ENCODE measurements around the gene CALHM5.
"Not testable (repeated sequence)": the region's sequence is repeated elsewhere in the genome, so short reads cannot be mapped to it uniquely, and the experiment has no call there.

Gene CALHM5, protein sequence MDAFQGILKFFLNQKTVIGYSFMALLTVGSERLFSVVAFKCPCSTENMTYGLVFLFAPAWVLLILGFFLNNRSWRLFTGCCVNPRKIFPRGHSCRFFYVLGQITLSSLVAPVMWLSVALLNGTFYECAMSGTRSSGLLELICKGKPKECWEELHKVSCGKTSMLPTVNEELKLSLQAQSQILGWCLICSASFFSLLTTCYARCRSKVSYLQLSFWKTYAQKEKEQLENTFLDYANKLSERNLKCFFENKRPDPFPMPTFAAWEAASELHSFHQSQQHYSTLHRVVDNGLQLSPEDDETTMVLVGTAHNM

DNA sequence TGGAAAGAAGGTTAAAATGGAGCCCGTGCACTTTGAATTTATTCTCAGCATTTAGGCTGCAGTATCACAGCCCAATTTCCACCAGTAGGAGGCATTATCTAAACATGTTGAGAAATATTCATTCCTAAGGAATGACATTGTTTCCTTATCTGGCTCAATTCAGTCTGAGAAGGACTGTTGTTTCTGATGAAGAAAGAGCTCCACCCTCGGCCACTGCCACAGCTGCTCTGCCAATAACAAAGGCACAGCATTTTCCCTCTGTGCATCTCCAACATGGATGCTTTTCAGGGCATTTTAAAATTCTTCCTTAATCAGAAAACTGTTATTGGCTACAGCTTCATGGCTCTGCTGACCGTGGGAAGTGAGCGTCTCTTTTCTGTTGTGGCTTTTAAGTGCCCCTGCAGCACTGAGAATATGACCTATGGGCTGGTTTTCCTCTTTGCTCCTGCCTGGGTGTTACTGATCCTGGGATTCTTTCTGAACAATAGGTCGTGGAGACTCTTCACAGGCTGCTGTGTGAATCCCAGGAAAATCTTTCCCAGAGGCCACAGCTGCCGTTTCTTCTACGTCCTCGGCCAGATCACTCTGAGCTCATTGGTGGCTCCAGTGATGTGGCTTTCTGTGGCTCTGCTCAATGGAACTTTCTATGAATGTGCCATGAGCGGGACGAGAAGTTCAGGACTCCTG is at the start of gene CALHM5:
CALHM5 (plus strand) TSS at position 216 of the 687 bp plus-strand sequence; CDS start at position 274, 58 bp downstream.
- DNase-seq = no peak

DNA sequence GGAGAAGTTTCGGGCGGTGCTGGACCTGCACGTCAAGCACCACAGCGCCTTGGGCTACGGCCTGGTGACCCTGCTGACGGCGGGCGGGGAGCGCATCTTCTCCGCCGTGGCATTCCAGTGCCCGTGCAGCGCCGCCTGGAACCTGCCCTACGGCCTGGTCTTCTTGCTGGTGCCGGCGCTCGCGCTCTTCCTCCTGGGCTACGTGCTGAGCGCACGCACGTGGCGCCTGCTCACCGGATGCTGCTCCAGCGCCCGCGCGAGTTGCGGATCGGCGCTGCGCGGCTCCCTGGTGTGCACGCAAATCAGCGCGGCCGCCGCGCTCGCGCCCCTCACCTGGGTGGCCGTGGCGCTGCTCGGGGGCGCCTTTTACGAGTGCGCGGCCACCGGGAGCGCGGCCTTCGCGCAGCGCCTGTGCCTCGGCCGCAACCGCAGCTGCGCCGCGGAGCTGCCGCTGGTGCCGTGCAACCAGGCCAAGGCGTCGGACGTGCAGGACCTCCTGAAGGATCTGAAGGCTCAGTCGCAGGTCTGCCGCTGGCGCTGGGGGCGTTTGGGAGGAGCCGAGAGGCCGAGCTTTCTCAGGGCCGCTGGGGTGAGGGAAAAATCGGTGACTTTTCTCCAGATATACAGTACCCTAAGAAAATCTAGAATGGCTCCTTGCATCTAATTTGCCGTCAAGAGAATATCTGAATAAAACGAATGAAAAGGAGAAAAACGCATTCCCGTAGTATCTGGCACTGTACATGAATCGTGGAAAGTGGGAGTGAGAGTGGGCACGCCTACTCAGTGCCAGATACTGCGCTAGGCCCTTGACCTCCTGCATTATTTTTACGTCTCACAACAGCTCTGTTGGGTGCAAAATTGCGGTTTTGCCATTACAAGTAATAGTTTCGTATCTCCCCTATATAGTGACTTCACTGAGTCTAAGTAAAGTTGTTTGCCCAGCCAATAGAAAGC is 49.2 kb upstream of the CALHM5 start:
- peak; percentile 41 to 53 for DNase-seq

DNA sequence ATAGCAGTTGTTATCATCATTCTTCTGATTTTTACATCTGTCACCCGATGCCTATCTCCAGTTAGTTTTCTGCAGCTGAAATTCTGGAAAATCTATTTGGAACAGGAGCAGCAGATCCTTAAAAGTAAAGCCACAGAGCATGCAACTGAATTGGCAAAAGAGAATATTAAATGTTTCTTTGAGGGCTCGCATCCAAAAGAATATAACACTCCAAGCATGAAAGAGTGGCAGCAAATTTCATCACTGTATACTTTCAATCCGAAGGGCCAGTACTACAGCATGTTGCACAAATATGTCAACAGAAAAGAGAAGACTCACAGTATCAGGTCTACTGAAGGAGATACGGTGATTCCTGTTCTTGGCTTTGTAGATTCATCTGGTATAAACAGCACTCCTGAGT is 48.1 kb upstream of the CALHM5 start:
- DNase-seq = no peak

DNA sequence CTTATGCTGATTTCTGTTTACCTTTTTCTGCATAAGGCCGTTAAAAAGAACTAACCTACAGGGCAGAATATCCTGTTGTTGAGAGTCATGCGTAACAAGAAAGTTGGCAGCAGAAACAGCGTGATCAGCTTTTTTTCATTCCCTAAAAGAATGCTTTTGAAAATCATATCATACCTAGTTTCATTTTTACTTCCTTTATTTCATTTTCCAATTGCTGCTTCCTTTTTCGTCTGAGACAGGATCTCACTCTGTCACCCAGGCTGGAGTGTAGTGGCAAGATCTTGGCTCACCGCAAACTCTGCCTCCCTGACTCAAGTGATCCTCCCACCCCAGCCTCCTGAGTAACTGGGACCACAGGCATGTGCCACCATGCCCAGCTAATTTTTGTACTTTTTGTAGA is 46.2 kb upstream of the CALHM5 start:
- no peak for DNase-seq

DNA sequence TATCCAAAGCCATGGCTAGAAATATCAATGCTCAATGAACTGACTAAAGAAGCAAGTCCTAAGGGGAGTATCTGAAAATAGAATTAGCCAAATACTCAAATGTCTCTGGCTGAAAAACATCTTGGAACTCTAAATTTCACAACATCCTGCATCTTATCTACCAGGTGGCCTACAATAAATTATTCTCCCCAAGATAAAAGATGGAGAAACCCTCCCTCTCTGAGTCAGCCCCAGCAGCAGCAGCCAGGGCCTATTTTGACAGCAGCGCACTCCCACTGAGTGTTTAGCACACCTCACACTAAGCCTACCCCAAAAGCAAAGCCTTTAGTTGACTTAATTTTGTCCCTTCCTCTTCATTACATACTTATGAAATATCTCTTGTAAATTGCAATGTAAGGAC is 44.3 kb upstream of the CALHM5 start:
- no peak for DNase-seq

DNA sequence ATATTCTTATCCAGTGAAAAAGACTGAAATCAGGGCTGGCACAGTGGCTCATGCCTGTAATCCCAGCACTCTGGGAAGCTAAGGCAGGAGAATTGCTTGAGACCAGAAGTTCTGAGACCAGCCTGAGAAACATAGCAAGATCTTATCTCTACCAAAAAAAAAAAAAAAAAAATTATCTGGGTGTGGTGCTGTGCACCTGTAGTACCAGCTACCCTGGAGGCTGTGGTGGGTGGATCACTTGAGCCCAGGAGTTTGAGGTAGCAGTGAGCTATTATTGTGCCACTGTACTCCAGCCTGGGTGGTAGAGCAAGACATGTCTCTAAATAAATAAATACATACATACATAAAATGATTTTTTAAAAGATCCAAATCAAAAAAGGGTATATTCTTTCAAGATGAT is 43.9 kb upstream of the CALHM5 start:
- no peak for DNase-seq

DNA sequence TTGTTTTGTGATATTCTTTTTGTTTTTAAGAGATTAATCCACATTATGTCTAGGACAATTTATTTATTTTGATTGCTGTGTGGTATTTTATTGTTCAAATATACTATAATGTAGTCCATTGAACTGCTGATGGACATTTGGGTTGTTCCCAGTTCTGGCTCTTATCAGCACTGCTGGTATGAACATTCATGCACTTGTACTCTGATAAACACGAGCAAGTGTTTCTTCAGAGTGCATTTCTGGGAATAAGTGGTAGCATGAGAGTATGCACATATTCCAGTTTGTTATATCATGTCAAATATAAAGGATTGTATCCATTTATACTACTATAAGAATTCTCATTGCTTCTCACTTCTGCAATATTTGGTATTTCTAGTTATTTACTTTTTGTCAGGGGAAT is 43.1 kb upstream of the CALHM5 start:
- DNase-seq = no peak

DNA sequence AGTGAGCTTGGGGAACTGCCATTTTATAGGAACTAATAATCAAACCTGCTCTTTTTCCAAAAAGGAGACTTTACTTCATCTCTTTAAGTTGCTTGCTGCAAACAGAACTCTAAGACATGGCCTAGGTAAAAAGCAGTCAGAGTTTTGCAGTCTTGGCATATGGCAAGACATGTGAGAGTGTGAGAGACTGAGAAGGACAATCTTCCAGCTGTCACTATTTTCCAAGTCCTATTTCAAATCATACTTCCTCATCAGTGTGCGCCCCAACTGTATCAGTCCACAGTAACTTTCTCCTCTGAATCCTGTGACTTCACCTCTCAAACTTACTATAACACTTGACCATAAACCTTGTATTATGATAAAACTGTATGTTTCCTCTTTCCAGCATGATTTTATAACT is 39.9 kb upstream of the CALHM5 start:
- DNase-seq = no peak

DNA sequence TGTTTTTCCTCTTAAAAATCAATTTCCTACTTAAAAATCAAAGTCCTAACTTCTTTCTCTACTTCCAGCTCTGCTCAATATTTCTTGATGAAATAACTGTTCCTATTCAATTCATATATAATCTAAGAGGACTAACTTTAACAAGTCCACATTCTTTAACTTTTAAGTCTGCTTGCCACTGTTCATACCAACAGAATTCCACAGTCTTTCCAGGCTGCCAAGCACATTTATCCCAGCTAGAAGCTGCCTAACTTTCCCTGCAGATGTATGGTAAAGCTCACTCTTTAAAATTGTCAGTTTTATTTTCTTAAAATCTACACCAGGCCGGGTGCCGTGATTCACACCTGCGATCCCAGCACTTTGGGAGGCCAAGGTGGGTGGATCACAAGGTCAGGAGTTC is 38.7 kb upstream of the CALHM5 start:
- no peak for DNase-seq

DNA sequence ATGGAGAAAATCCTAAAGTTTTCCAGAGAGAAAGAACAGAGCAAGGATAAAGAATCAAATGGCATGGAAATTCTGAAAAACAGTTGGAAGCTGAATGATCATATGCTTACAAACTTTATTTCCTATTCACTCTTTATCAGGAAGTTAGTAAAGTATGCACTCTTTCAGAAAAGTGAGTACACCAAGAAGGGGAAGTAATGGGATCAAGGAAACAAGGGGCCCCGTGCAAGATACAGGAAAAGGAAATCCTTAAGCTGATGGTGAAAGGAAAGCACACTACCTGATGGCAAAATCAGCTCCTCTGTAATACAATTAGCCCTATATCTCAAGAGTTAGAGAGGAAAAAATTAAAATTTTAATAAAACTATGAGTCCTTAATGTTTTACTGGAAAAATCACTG is 36.3 kb upstream of the CALHM5 start:
- DNase-seq = no peak

DNA sequence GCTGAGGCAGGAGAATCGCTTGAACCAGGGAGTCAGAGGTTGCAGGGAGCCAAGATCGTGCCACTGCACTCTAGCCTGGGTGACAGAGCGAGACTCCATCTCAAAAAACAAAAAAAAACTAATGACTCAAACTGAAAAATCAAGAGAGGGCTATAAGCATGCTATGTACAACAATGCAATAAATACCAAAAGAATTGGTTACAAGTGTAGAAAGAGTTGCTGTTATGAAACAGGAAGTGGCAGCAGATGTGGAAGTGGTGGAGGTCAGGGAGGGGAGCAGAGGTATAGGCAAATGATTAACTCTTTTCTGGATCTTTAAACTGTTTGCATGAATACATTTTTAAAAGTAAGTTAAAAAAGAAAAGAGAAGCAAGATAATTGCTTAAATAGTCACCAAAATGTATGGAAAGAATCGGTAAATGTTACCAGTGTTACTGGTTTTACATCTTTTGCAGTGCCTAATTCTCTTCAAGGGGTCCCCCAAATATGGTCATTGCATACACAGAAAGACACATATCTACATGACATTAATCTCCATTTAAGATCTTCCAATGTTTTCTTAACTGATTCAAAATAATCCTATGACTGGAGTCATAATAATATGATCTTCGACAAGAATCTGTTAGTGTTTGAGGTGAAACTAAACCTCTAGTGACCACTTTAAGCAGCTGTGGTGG is 35.3 kb upstream of the CALHM5 start:
- DNase-seq = no peak

DNA sequence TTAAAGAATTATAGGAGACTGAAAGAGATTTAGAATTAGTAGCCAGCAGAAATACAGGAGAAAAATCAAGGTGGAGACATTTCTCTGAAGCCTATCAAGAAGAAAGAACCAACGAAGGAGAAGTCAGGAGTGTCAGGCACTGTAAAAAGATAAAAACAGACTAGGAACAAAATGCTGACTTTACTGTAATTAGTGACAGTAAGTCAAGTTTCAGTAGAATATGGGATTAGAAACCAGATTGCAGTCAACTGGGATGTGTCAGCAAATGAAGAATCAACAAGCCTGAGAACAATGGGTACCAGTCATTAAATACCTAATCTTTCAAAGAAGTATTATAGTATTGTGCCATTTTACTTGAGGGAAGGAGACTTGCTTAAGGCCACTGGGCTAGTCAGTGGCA is 28.7 kb upstream of the CALHM5 start:
- no peak for DNase-seq

DNA sequence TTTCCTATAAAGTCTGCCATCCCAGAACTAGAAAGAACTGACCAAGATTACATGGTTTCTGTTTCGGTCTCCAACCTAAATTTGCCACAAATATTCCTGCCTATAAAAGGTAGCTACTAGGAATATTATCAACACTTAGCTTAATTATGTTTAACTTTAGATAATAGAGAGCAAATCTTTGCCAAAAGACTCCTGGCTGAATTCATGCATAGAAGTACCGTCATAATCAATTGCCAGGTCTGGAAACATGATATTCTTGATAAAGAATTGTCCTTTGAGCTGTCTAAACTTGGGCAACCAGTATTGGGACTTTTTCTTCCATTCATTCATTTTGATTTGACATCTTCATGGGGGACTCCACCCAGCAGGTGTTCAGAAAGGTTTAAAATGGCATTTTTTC is 27.8 kb upstream of the CALHM5 start:
- DNase-seq = no peak

DNA sequence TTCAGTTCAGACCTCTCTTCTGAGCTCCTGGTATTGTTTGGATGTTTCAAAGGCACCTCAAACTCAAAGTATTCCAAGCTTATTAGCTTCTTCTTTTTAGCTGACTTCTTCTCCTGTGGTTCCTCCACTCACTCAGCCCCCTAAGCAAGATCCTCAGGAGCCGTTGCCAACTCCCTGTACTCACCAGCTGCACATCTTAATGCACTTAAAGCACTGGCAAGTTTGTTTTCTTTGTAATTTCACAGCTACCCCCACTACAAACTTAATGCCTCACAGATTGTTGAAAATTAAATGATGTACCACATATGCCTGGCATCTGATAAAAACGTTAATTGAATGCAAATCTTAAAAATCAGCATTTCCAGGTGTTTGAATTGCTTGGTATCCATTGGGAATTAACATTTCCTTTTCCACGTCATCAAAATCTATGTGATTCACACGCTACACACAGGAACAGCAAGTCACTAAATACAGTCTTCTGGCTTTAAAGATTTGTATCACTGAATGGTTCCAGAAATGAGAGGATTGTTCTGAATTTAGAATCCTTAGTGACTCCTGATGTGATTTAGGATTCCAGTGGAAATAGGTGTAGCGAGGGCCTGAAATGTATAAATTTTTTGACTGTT is 25.8 kb upstream of the CALHM5 start:
- DNase-seq = no peak

DNA sequence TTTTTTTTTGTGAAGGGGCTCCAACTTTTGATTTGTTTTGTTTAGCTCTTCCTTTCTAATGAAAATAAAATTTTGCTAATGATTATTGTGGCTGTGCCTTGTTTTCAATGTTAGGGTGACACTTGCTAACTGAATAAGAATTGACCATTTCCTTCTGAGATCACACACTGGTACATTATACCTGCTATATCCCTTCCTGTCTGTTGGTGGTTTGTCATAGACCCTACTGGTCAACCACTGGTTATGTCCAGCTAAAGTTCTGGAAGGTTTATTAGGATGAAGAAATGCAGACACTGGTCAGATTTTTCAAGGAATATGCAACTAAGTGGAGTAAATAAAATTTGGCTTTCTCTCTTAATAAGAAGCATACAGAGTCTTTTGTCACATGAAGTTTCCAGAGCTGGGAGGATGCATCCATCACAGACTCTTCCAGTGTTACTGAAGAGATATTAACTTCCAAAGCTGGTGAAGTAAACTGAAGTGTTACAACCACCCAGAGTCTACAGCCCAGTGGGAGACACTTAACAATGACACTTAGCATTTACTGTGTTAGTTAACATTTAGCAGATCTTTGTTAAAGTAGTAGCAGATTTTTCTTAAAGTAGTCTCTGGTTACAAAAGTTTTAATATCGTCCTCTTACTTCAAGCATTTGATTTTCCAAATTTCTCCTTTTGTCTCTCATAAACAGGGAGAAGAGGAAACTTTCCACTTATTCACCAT is 19.7 kb upstream of the CALHM5 start:
- no peak for DNase-seq

DNA sequence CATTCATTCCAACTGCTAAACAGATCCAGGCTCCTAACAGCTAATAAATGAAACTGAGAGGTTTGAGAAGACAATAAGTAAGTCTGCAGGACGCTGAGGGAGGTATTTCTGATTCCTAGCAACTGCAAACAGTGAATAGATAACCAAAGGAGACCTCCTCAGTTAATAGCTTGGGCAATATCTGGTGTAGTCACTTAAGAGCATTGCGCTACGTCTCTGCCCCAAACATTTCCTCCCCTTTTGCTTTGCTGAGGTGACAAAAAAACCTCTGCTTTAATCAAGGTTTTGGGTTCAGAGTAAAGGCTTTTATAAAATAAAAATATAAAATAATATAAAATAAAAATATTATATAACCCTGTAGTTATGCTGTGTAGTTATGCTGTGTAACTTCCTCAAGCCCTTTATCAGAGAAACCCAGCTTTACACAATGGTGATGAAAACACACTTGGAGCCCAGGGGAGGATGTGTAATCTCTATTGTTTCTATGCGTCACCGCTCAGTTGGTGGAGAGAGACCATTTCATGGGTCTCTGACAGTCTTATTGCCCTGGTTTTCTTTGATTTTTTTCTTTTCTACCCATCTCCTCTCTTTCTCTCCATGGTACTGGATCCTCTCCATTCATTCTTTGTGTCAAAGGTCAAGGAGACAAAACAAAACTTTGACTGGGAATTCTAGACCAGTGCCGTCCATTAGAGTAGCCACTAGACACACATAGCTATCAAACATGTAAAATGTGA is 18.9 kb upstream of the CALHM5 start:
- no peak for DNase-seq

DNA sequence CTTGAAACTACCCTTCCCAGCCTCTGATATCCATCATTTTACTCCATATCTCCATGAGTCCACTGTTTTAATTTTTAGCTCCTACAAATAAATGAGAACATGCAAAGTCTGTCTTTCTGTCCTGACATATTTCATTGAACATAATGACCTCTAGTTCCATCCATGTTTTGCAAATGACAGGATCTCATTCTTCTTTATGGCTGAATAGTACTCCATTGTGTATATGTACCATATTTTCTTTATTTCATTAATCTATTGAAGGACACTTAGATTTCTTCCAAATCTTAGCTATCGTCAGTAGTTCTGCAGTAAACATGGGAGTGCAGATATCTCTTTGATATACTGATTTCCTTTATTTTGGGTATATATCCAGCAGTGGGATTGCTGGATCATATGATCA is 16.3 kb upstream of the CALHM5 start:
- not testable (repeated sequence) for DNase-seq

DNA sequence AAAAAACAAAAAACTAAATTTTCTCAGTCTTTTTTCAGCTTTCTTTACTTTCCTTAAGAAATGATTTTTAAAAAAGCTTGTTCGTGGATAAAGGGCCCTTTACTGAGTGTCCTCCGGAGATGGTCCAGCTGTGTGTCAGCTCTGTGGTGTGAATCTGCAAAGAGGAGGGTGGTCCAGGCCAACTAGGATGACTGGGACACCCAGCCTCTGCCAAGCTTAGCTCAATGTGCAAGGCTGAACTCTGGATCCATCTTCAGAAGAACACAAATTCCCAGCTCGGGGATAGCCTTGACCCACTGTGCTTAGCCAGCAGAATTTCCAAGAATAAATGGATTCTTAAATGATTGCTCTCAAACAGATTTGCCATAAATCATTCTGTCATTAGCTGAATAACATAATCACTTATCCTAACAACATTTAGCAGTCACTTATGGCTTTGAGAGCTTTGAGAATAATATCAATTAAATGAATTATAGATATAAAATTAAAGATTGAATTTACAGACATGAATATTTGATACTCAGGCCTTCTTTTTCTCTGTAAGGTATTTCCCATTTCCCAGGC is 14.2 kb upstream of the CALHM5 start:
- DNase-seq = no peak

DNA sequence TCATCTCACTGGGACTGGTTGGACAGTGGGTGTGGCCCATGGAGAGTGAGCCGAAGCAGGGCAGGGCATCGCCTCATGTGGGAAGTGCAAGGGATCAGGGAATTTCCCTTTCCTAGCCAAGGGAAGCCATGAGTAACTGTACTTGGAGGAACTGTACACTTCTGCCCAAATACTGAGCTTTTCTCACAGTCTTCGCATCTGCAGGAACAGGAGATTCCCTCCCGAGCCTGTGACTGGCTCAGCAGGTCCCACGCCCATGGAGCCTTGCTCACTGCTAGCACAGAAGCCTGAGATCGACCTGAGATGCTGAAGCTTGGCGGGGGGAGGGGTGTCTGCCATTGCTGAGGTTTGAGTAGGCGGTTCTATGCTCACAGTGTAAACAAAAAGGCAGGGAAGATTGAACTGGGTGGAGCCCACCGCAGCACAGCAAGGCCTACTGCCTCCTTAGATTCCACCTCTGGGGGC is 10.4 kb upstream of the CALHM5 start:
- no peak for DNase-seq

DNA sequence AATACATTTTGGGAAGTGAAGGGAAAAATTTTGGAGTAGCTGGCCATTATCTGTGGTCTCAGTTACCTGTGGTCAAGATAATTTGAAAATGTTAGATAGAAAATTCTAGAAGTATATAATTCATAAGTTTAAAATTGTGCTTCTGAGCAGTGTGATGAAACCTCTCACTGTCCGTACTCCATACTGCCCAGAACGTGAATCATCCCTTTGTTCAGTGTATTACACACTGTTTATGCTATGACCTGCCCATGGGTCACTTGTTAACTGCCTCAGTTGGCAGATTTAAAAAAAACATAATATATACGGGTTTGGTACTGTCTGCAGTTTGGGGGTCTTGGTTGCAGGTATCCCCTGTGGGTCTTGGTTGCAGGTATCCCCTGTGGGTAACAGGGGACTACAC is 4.1 kb upstream of the CALHM5 start:
- no peak for DNase-seq

DNA sequence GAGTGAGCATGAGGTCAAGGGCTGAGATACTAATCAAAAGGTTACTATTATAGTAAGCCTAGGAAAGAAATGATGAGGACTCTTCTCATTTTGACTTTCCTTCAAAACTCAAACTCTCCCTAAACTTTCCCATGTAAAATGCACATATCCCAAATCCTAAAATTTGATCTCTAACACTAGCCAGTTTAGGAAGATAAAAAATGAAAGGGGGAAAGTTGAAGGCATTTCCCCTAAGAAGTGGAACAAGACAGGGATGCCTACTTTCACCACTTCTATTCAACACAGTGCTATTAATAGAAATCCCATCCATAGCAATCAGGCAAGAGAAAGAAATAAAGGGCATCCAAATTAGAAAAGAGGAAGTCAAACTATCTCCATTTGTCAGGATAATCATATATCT is 2.9 kb upstream of the CALHM5 start:
- no peak for DNase-seq

Measured in activated CD4-positive, alpha-beta T cell treated with anti-CD3 and anti-CD28 coated beads, Interleukin-2, amount 50 U/mL, for 48 hours (primary cell).